GM12878 (cell line): ENCODE data around the gene ADAMTS13. TPM values are rescaled to one million over a fixed set of nuclear protein-coding genes. Genes with fewer than 3 reads are reported as not detected.

ENCODE experiments used
- ATAC-seq: fragments of 200-7000 bp; cut with Tn5 transposase; 3 replicates; pipeline ENCODE4 v1.9.1; 2020; ENCODE audit warnings: mild to moderate bottlenecking, moderate library complexity
- BruUV-seq: library from RNA; stranded (reverse); fragments of 400-500 nt; replicated peaks from 2 replicates; lab custom pipeline; 2021; lab: Mats Ljungman, UMichigan
- CTCF ChIA-PET: fragments of 300-600 bp; sonication (Branson Sonifier 250); formaldehyde crosslinking; extraction: SDS; loops from one replicate; lab custom pipeline; 2021; ENCODE audit warnings: inconsistent platforms; lab: Yijun Ruan, JAX
- POLR2A ChIA-PET: fragments of 350-600 bp; formaldehyde crosslinking; extraction: SDS; loops from one replicate; lab custom pipeline; 2021; ENCODE audit warnings: inconsistent platforms; lab: Charles Lee
- RAD21 ChIA-PET: fragments of 300-600 bp; sonication (Branson Sonifier 250); formaldehyde crosslinking; loops from one replicate; lab custom pipeline; 2023; ENCODE audit warnings: antibody characterized with exemption; ENCODE audit not compliant: unreplicated experiment; lab: Charles Lee
- SMC1A ChIA-PET: fragments of 300-600 bp; sonication (Branson Sonifier 250); formaldehyde crosslinking; loops from one replicate; lab custom pipeline; 2023; ENCODE audit not compliant: unreplicated experiment, uncharacterized antibody; lab: Charles Lee
- DNase-seq: peaks from one replicate; pipeline ENCODE4 v3.0.0-alpha.2; 2011; ENCODE audit warnings: low read depth, low spot score
- FAIRE-seq: peaks from 3 replicates; lab custom pipeline; 2011; peaks lifted over from hg19 to GRCh38; lab: Jason Lieb, UNC
- H2AFZ ChIP-seq: 2 replicates; pipeline ENCODE4 v1.6.0; 2011; ENCODE audit warnings: low read depth, low read length, control low read depth; ENCODE audit not compliant: control insufficient read depth
- H3K27ac ChIP-seq: 2 replicates; pipeline ENCODE4 v1.5.1; 2011; ENCODE audit warnings: control low read depth; ENCODE audit not compliant: control insufficient read depth, insufficient read depth
- H3K27me3 ChIP-seq, 2 experiments: replicated peaks in 1 of 2; 2 replicates each; pipeline versions ENCODE4 v1.6.0 to v1.6.1; 2011; ENCODE audit warnings: low read length in 1 of 2; ENCODE audit not compliant: control insufficient read depth in 2 of 2, insufficient read depth in 2 of 2
- H3K36me3 ChIP-seq, 2 experiments: 2 replicates each; pipeline ENCODE4 v1.5.1; 2011; ENCODE audit warnings: low read length in 1 of 2; ENCODE audit not compliant: control insufficient read depth in 2 of 2, insufficient read depth in 2 of 2
- H3K4me1 ChIP-seq: 2 replicates; pipeline ENCODE4 v1.6.1; 2011; ENCODE audit warnings: mild to moderate bottlenecking, low read length, moderate library complexity, mixed read lengths; ENCODE audit not compliant: control insufficient read depth, insufficient read depth
- H3K4me2 ChIP-seq: 2 replicates; pipeline ENCODE4 v1.6.0; 2011; ENCODE audit warnings: control low read depth; ENCODE audit not compliant: control insufficient read depth, insufficient read depth
- H3K4me3 ChIP-seq: fragments of 200-600 bp; sonication (generic); 2 replicates; pipeline ENCODE4 v1.5.1; 2016
- H3K79me2 ChIP-seq: 2 replicates; pipeline ENCODE4 v1.6.0; 2011; ENCODE audit warnings: low read length; ENCODE audit not compliant: control insufficient read depth, insufficient read depth
- H3K9ac ChIP-seq: 2 replicates; pipeline ENCODE4 v1.8.0; 2011; ENCODE audit warnings: low read length, control low read depth, mixed read lengths; ENCODE audit not compliant: control insufficient read depth, insufficient read depth
- H3K9me3 ChIP-seq: replicated peaks from 3 replicates; pipeline ENCODE4 v1.5.1; 2011; ENCODE audit warnings: mild to moderate bottlenecking, low read length; ENCODE audit not compliant: control insufficient read depth, insufficient read depth
- H4K20me1 ChIP-seq: 2 replicates; pipeline ENCODE4 v1.6.0; 2011; ENCODE audit not compliant: control insufficient read depth, insufficient read depth
- BMI1 ChIP-seq: fragments of 450-650 bp; IDR thresholded peaks from 2 replicates; pipeline ENCODE4 v1.6.1; 2016; ENCODE audit warnings: mild to moderate bottlenecking, moderate library complexity, borderline replicate concordance
- CREB1 ChIP-seq: IDR thresholded peaks from 2 replicates; pipeline ENCODE4 v1.6.1; 2012; ENCODE audit warnings: low read depth, mild to moderate bottlenecking, inconsistent platforms
- EP300 ChIP-seq, 2 experiments: fragments of 150-350 bp in 1 of 2; IDR thresholded peaks; 2 replicates each; pipeline ENCODE4 v1.6.1; 2011 to 2012; ENCODE audit warnings: low read depth in 2 of 2, low read length in 2 of 2, borderline replicate concordance in 1 of 2, improper control_type of control experiment in 1 of 2, inconsistent platforms in 1 of 2; ENCODE audit not compliant: control insufficient read depth in 1 of 2
- FOXK2 ChIP-seq: fragments of 450-650 bp; IDR thresholded peaks from 2 replicates; pipeline ENCODE4 v1.6.1; 2017; ENCODE audit warnings: mild to moderate bottlenecking, moderate library complexity
- HDAC6 ChIP-seq: fragments of 200-600 bp; sonication (generic); IDR thresholded peaks from one replicate; pipeline ENCODE4 v1.8.0; 2017; ENCODE audit warnings: antibody characterized with exemption; ENCODE audit not compliant: unreplicated experiment
- MAX ChIP-seq: IDR thresholded peaks from 2 replicates; pipeline ENCODE4 v1.6.1; 2012; ENCODE audit warnings: low read depth, low read length, improper control_type of control experiment
- PML ChIP-seq: IDR thresholded peaks from 2 replicates; pipeline ENCODE4 v1.6.1; 2012; ENCODE audit warnings: low read length, inconsistent platforms
- RB1 ChIP-seq: fragments of 450-650 bp; formaldehyde crosslinking; IDR thresholded peaks from 2 replicates; pipeline ENCODE4 v1.6.1; 2017; ENCODE audit warnings: mild to moderate bottlenecking, borderline replicate concordance
- SREBF1 ChIP-seq: IDR thresholded peaks from 2 replicates; pipeline ENCODE4 v1.6.1; 2012; ENCODE audit warnings: mild to moderate bottlenecking, low read length
- TAF1 ChIP-seq: IDR thresholded peaks from 2 replicates; pipeline ENCODE4 v1.6.1; 2011; ENCODE audit warnings: mild to moderate bottlenecking, low read depth, low read length, borderline replicate concordance
- WGBS: methylation state at CpG from one replicate; pipeline ENCODE4 v1.1.6; 2016; ENCODE audit warnings: low lambda C conversion rate; ENCODE audit not compliant: insufficient replicate concordance, insufficient coverage; ENCODE audit errors: missing lambda C conversion rate; 5-methylcytosine and 5-hydroxymethylcytosine counted together
- in situ Hi-C: fragments of 300-500 bp; cut with MboI; formaldehyde crosslinking; loops from 9 replicates; pipeline ENCODE4 v1.14.3; 2018; ENCODE audit warnings: mixed read lengths
- intact Hi-C: fragments of 100-400 bp; cut with micrococcal nuclease; formaldehyde crosslinking; loops from one replicate; pipeline ENCODE4 v1.14.2; 2022; ENCODE audit not compliant: unreplicated experiment
- polyA plus RNA-seq, 11 experiments: library from polyadenylated mRNA; depleted of rRNA in 4 of 11; unstranded in 6 of 11; stranded (reverse) in 5 of 11; fragments of >200 nt; fragmentation: Nextera tagmentation in 4 of 11; fragmentation: Illumina TruSeq in 1 of 11; extraction: Ambion mirVana in 4 of 11; extraction: Trizol in 1 of 11; gene quantifications; 1 replicate in 1 of 11; 2 replicates in 10 of 11; pipeline versions ENCODE4 v1.2.1 to v1.2.3, GENCODE V29; 2011 to 2016; ENCODE audit warnings: inconsistent platforms in 2 of 11, missing spikeins in 2 of 11, low read depth in 1 of 11
- total RNA-seq, 4 experiments: library from RNA; depleted of rRNA in 3 of 4; stranded (reverse); fragments of >200 nt in 3 of 4; fragmentation: Illumina TruSeq in 1 of 4; extraction: Trizol in 1 of 4; gene quantifications; 2 replicates each; pipeline versions ENCODE4 v1.2.1 to v1.2.3, GENCODE V29; 2013 to 2021
- TF ChIP-seq, protein P1 (sequence below): fragments of 450-650 bp; formaldehyde crosslinking; IDR thresholded peaks from 2 replicates; pipeline ENCODE4 v1.4.0; 2022; ENCODE audit warnings: mild to moderate bottlenecking, moderate library complexity
- TF ChIP-seq, protein P2 (sequence below): fragments of 450-650 bp; IDR thresholded peaks from 2 replicates; pipeline ENCODE4 v1.6.1; 2017; ENCODE audit warnings: mild to moderate bottlenecking, low read depth, inconsistent platforms; ENCODE audit not compliant: poor library complexity, severe bottlenecking
- TF ChIP-seq, protein P3 (sequence below): IDR thresholded peaks from 2 replicates; pipeline ENCODE4 v1.6.1; 2012; ENCODE audit warnings: low read depth, low read length, improper control_type of control experiment
- TF ChIP-seq, protein P4 (sequence below): fragments of 450-650 bp; IDR thresholded peaks from 2 replicates; pipeline ENCODE4 v1.6.1; 2017; ENCODE audit warnings: mild to moderate bottlenecking, moderate library complexity

ADAMTS13 gene
- total and polyA plus RNA-seq, 10 of the 15 experiments (the other 5 are each of a cell fraction or from before 2014, with no cell fraction given) = 0.08 to 2.4 (median 0.28) TPM

- intact Hi-C loops (no loop called here), in situ Hi-C loops (no loop called here)
- no peaks in the 10 kb centered on the region for H3K36me3 ChIP-seq
- H3K27me3 ChIP-seq = no peaks in the 10 kb centered on the region; a peak in 1 of 4 replicates
- ChIA-PET SMC1A (no interaction called here), CTCF (no interaction called here), RAD21 (no interaction called here), POLR2A (no interaction called here)
- no peak overlapping the region for H3K4me2 ChIP-seq
- H3K4me1 ChIP-seq = no peaks in the 10 kb centered on the region
- DNase-seq (no peak), ATAC-seq (no peak), FAIRE-seq (no peak)
- no TSS peak for BruUV-seq
- TF ChIP-seq, protein P1, sequence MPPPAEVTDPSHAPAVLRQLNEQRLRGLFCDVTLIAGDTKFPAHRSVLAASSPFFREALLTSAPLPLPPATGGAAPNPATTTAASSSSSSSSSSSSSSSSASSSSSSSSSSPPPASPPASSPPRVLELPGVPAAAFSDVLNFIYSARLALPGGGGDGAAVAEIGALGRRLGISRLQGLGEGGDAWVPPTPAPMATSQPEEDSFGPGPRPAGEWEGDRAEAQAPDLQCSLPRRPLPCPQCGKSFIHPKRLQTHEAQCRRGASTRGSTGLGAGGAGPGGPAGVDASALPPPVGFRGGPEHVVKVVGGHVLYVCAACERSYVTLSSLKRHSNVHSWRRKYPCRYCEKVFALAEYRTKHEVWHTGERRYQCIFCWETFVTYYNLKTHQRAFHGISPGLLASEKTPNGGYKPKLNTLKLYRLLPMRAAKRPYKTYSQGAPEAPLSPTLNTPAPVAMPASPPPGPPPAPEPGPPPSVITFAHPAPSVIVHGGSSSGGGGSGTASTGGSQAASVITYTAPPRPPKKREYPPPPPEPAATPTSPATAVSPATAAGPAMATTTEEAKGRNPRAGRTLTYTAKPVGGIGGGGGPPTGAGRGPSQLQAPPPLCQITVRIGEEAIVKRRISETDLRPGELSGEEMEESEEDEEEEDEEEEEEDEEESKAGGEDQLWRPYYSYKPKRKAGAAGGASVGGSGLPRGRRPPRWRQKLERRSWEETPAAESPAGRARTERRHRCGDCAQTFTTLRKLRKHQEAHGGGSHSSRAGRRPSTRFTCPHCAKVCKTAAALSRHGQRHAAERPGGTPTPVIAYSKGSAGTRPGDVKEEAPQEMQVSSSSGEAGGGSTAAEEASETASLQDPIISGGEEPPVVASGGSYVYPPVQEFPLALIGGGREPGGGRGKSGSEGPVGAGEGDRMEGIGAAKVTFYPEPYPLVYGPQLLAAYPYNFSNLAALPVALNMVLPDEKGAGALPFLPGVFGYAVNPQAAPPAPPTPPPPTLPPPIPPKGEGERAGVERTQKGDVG (CRISPR knock-in tag) = no peak
- TF ChIP-seq, protein P2, sequence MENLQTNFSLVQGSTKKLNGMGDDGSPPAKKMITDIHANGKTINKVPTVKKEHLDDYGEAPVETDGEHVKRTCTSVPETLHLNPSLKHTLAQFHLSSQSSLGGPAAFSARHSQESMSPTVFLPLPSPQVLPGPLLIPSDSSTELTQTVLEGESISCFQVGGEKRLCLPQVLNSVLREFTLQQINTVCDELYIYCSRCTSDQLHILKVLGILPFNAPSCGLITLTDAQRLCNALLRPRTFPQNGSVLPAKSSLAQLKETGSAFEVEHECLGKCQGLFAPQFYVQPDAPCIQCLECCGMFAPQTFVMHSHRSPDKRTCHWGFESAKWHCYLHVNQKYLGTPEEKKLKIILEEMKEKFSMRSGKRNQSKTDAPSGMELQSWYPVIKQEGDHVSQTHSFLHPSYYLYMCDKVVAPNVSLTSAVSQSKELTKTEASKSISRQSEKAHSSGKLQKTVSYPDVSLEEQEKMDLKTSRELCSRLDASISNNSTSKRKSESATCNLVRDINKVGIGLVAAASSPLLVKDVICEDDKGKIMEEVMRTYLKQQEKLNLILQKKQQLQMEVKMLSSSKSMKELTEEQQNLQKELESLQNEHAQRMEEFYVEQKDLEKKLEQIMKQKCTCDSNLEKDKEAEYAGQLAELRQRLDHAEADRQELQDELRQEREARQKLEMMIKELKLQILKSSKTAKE = no peak
- TF ChIP-seq, protein P3, sequence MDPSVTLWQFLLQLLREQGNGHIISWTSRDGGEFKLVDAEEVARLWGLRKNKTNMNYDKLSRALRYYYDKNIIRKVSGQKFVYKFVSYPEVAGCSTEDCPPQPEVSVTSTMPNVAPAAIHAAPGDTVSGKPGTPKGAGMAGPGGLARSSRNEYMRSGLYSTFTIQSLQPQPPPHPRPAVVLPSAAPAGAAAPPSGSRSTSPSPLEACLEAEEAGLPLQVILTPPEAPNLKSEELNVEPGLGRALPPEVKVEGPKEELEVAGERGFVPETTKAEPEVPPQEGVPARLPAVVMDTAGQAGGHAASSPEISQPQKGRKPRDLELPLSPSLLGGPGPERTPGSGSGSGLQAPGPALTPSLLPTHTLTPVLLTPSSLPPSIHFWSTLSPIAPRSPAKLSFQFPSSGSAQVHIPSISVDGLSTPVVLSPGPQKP = no peak
- TF ChIP-seq TAF1 (no peak), RB1 (no peak), EP300 (IDR thresholded peaks at IDR 0.05; ENCODE audit: borderline replicate concordance in 1 of 2, control insufficient read depth in 1 of 2, low read depth in 2 of 2, low read length in 2 of 2) (no peak), HDAC6 (no peak), MAX (no peak), CREB1 (no peak), BMI1 (no peak), PML (no peak), SREBF1 (no peak), FOXK2 (no peak)
- TF ChIP-seq, protein P4, sequence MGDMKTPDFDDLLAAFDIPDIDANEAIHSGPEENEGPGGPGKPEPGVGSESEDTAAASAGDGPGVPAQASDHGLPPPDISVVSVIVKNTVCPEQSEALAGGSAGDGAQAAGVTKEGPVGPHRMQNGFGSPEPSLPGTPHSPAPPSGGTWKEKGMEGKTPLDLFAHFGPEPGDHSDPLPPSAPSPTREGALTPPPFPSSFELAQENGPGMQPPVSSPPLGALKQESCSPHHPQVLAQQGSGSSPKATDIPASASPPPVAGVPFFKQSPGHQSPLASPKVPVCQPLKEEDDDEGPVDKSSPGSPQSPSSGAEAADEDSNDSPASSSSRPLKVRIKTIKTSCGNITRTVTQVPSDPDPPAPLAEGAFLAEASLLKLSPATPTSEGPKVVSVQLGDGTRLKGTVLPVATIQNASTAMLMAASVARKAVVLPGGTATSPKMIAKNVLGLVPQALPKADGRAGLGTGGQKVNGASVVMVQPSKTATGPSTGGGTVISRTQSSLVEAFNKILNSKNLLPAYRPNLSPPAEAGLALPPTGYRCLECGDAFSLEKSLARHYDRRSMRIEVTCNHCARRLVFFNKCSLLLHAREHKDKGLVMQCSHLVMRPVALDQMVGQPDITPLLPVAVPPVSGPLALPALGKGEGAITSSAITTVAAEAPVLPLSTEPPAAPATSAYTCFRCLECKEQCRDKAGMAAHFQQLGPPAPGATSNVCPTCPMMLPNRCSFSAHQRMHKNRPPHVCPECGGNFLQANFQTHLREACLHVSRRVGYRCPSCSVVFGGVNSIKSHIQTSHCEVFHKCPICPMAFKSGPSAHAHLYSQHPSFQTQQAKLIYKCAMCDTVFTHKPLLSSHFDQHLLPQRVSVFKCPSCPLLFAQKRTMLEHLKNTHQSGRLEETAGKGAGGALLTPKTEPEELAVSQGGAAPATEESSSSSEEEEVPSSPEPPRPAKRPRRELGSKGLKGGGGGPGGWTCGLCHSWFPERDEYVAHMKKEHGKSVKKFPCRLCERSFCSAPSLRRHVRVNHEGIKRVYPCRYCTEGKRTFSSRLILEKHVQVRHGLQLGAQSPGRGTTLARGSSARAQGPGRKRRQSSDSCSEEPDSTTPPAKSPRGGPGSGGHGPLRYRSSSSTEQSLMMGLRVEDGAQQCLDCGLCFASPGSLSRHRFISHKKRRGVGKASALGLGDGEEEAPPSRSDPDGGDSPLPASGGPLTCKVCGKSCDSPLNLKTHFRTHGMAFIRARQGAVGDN = no peak
- H3K9ac ChIP-seq = no peak overlapping the region
- H3K9me3 ChIP-seq = no peaks in the 10 kb centered on the region
- no peak overlapping the region for H3K4me3 ChIP-seq
- 20% methylated on average over 8 of the region's 8 CpGs for WGBS
- no peaks in the 10 kb centered on the region for H4K20me1 ChIP-seq
- no peak overlapping the region for H2AFZ ChIP-seq
- no peak overlapping the region for H3K27ac ChIP-seq
- H3K79me2 ChIP-seq = no peaks in the 10 kb centered on the region
These were observed 85.9 kb downstream of the ADAMTS13 start for GRCh38 chr9:133508046-133508445.
